Measurements from ENCODE around the gene MIB2.

- no peak for TF ChIP-seq POLR2A (IDR thresholded peaks at IDR 0.05; ENCODE audit: low read depth, low read length)
- no peak for TF ChIP-seq TAF1 (IDR thresholded peaks at IDR 0.05; ENCODE audit: low read depth, low read length)
- no peak for TF ChIP-seq POLR2AphosphoS5 (IDR thresholded peaks at IDR 0.05; ENCODE audit: low read depth, low read length)
These were observed 2.6 kb downstream of the MIB2 start for GRCh38 chr1:1617925-1618324.

Measured in GM12891 (cell line).